Renal pelvis (tissue), 4 donors: Measurements from ENCODE around the gene ARHGAP24. TPM values are rescaled to one million over a fixed set of nuclear protein-coding genes. Genes with fewer than 3 reads are reported as not detected.
"Not testable (repeated sequence)": the region's sequence is repeated elsewhere in the genome, so short reads cannot be mapped to it uniquely, and the experiment has no call there.

ENCODE experiments used
- DNase-seq: peaks from one replicate; pipeline ENCODE4 v3.0.0-alpha.2; 2013
- polyA plus RNA-seq, 3 donors: library from polyadenylated mRNA; unstranded; fragments of 120-200 nt; gene quantifications; one replicate each; pipeline ENCODE4 v1.2.1, GENCODE V29; 2013; ENCODE audit not compliant: insufficient read length in 3 of 3

The ARHGAP24 gene
- polyA plus RNA-seq, 3 donors, result 105 to 139 (median 106) TPM

- no peak for DNase-seq
Observed at GRCh38 chr4:85475631-85476233, 782 bp downstream of the ARHGAP24 start.

DNA sequence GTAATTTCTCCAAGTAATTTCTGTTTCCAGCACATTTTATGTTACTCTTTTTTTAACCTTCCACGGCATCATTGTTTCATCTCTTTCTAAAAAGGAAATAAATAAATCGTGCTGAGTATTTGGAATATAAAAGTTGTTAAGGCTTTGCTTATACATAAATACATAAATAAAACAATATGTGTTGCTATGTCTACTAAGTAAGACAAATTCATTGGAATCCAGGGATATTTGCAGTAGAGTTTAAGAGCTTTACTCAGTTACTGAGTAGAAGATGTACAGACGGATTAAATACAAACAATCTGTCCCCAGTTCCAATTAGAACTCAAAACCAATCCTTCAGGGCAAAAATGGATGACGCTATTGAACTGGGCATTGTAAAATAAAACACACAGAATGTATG lies 1.4 kb downstream of the ARHGAP24 start:
- DNase-seq, result no peak

DNA sequence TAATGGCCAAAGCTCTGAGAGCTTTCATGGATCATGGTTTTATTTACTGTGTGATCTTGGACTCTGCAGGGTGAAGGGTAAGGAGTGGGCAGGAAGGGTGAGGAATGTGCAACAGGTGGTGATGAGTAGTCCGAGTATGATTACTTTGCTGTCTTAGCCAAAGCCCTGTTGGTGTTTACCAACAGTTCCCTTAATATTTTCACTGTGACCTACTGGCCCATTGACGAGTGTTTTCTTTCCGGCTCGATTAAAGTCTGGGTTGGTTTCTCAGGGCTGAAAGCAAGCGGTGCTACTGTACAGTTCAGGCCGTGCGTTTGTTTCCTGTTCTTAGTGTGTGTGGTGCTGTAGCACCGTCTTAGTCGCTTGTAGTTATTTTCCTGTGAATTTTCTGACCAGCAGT lies 2.6 kb downstream of the ARHGAP24 start:
- no peak for DNase-seq

DNA sequence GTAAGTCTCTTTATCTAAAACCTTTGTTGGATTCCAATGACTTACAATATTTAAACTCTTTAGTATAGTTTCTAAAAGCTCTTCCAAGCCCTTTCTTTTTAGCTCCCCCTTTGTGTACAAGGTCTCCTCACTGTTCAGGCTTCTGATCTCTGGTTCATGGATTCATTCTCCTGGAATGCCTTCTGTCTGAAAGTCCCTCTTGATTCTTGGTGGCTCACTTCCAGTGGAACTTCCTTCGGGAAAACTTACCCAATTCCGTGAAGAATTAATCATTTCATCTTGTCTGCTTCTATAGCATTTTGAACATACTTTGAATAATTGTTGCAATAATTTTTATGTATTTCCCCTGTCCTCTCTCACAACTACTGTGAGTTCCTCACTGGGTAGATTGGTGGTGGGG lies 3.6 kb downstream of the ARHGAP24 start:
- DNase-seq, result no peak

GRCh38 chr4:85482010-85482738 lies 7.2 kb downstream of the ARHGAP24 start:
- no peak for DNase-seq

- DNase-seq, result no peak
Observed at GRCh38 chr4:85486425-85487086, 11.6 kb downstream of the ARHGAP24 start.

DNA sequence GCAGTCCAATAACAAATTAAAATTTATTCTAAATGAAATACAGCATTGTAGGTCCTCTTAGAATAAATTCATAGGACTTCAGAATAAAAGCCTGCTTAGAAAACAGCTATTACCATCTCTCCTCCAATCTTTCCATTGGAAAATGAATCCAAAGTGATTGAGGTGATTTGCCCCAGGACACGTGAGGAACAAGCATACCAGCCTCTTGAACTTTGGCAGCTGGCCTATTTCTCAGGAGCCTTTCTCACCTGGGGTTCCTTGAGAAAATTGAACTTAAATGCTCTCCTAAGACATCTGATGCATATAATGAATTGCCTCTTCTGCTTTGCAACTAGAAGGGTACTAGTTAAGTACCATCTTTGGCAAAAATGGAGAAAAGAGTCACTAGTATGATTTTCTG lies 13.5 kb downstream of the ARHGAP24 start:
- no peak for DNase-seq

GRCh38 chr4:85489273-85489981 lies 14.5 kb downstream of the ARHGAP24 start:
- DNase-seq, result no peak

GRCh38 chr4:85491527-85491926 lies 16.6 kb downstream of the ARHGAP24 start:
- no peak for DNase-seq

GRCh38 chr4:85492336-85492735 lies 17.4 kb downstream of the ARHGAP24 start:
- no peak for DNase-seq

DNA sequence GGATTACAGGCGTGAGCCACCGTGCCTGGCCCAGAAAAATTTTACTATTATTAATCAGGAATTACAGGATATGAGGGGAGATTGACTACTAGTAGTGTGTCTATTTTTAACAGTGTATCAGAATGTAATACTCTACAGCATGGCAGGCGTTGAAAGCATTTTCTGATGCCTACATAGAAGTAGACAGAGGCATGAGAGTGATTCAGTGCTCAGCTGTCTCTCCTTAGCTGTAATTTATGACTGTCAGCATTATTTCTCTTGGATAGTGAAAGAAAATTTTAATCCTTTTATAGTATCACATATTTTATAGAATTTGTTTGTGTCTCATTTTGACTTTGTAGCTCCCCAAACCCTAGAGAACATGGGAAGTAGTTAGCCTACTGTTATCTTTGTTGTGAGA lies 20.7 kb downstream of the ARHGAP24 start:
- no peak for DNase-seq

DNA sequence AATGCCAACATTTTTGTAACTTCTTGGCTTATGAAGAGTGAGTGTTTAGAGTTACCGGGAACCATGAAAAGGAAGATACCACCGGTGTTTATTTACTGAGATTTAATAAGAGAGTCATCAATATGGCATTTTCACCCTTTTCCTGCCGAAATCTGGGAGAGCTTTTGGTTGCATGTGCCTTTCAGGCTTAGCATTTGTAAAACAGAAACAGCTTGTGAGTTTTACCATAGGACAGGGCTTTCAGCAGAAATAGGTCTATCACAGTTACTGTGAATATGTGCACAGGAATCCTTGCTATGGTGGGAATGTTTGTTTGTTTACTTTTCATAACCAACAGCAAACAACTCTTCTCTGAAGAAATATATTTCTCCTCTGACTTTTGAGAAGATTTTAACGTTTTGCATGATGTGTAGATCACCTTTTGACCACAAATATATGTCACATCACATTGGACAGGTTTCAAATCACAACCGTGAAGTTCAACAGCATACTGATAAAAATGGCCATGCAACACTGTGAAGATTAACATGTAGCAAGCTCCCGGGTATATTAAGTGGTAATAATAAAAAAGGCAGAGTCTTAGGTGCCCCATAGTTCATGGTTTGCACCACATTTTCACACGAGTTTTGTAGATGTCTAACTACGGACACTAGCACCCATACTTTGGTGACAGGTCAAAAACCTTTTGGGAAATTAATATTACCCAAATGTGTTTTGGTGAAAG lies 21.3 kb downstream of the ARHGAP24 start:
- DNase-seq, result no peak

DNA sequence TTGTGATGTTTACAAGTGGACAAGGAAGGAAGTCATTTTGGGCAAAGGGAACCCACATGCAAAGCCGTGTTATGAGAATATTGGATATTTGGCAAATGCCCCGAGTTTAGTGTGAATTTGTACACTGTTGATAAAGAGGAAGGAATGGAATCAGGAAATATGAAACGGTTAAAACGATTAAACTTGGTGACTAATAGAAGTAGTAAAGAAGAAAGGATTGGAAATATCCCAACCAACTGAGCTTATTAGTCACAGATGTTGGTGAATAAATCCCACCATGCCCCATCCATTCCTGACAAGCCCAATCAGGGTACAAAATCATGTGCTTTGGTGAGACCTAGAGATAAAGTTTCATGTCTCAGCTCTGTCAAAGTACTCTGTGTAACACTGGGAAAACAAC lies 22.0 kb downstream of the ARHGAP24 start:
- DNase-seq, result no peak

GRCh38 chr4:85498068-85498733 lies 23.3 kb downstream of the ARHGAP24 start:
- no peak for DNase-seq

GRCh38 chr4:85499573-85499972 lies 24.6 kb downstream of the ARHGAP24 start:
- no peak for DNase-seq

DNA sequence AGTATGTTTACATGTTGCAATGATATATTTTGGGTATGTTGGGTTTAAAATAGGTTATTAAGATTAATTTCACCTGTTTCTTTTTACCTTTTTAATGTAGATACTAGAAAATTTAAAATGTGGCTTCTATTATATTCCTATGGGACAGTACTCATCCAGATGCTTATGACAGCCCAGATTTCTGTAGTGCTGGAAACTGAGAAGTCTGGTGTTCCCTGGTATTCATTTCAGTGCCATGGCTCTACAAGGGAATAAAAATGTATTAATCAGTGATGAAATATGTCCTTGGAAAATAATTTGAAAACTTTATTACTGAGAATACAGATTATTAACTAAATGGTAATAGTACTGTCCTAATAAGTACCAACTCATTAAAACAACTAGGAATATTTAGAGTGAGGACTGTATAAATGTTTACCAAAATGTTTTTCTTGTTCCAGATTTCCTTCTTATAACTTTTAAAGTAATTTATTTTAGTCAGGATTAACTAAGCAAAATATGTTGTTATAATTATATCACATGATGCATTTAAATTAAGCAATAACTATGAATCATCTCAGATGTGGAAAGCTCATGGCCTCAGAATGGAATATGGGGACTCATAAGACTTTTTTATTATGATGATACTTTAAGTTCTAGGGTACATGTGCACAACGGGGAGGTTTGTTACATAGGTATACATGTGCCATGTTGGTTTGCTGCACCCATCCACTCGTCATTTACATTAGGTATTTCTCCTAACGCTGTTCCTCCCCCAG lies 25.3 kb downstream of the ARHGAP24 start:
- DNase-seq, result no peak

DNA sequence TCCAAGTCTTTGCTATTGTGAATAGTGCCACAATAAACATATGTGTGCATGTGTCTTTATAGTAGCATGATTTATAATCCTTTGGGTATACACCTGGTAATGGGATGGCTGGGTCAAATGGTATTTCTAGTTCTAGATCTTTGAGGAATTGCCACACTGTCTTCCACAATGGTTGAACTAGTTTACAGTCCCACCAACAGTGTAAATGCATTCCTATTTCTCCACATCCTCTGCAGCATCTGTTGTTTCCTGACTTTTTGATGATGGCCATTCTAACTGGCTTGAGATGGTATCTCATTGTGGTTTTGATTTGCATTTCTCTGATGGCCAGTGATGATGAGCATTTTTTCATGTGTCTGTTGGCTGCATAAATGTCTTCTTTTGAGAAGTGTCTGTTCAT lies 26.2 kb downstream of the ARHGAP24 start:
- DNase-seq, result not testable (repeated sequence)

DNA sequence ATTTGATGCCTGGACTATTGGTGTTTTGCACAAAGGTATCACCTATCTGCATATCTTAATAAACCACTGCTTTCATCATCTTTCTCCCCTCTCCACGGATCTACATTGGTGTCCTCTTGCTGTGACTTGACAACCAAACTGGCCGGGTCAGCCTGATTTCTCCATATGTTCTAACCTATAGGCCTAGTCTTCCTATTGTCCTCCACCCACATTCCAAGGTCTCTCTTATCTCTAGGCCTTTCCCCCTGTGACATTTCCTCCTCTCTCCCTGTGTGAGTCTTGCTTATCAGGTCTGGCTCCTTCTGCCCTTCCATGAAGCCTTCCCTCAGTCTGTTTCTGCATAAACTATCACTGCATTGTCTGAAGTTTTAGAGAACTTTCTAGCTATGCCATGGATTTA lies 33.7 kb downstream of the ARHGAP24 start:
- no peak for DNase-seq

- no peak for DNase-seq
Observed at GRCh38 chr4:85509882-85510631, 35.1 kb downstream of the ARHGAP24 start.

GRCh38 chr4:85510632-85510984 lies 35.7 kb downstream of the ARHGAP24 start:
- no peak for DNase-seq
